HUES6 (cell line): Measurements from ENCODE around the gene KIF26A.

Source experiments
- H3K27ac ChIP-seq: 2 replicates; pipeline ENCODE4 v1.7.0; 2013; ENCODE audit warnings: low read depth, mild to moderate bottlenecking, low read length, inconsistent platforms
- H3K27me3 ChIP-seq: 2 replicates; pipeline ENCODE4 v1.6.1; 2013; ENCODE audit warnings: low read length; ENCODE audit not compliant: control insufficient read depth, insufficient read depth
- H3K36me3 ChIP-seq: 2 replicates; pipeline ENCODE4 v1.6.1; 2013; ENCODE audit warnings: low read length; ENCODE audit not compliant: control insufficient read depth, insufficient read depth
- H3K4me1 ChIP-seq: 2 replicates; pipeline ENCODE4 v1.6.1; 2013; ENCODE audit warnings: low read length; ENCODE audit not compliant: control insufficient read depth, insufficient read depth
- H3K4me3 ChIP-seq: 2 replicates; pipeline ENCODE4 v1.5.1; 2013; ENCODE audit warnings: low read depth, low read length
- H3K9ac ChIP-seq: one replicate; pipeline ENCODE4 v1.6.1; 2013; ENCODE audit warnings: mild to moderate bottlenecking, low read length
- H3K9me3 ChIP-seq: 2 replicates; pipeline ENCODE4 v1.6.1; 2013; ENCODE audit warnings: low read depth, low read length; ENCODE audit not compliant: control insufficient read depth, insufficient read depth

KIF26A gene

DNA sequence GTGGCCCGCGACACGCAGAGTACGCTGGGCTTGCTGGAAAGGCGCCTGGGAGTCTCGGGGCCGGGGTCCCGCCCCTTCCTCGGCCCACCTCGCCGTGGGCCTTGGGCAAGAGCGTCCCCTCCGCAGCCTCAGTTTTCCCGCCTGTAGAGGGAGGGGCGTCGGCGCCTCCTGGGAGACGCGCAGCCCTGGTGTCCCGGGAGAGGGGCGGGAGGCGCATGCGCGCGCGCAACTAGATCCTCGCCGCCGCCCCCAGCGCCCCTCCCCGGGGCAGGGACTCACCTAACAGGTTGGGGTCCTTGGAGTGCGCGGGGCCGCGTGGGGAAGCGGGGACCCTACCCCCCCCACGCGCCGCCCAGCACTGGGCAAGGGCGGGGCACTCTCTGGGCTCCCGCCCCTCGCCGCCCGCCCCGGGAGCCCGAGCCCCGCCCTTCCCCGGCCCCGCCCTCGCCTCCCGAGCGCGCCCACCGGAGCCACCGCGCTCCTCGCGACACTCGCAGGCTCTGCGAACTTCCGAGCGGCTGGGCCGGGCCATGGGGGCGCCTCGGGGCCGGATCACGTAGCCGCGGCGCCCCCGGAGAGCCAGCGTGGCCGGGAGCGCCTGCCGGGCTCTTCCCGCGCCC lies at the start of gene KIF26A:
Gene KIF26A (plus strand): TSS at position 490 of the 620 bp plus-strand sequence. CDS start 136 bp downstream, outside the sequence.
- Histone ChIP-seq H3K36me3 (peaks cover 4% of the 10 kb centered on the region; the same call in 1 of the 2 replicates), H3K4me1 (peaks cover 42% of the 10 kb centered on the region), H3K27ac (no peak within 1 kb of the TSS), H3K9ac (peak within 1 kb of the TSS; percentile 62), H3K4me3 (peak within 1 kb of the TSS; percentile 85), H3K27me3 (peaks cover 48% of the 10 kb centered on the region), H3K9me3 (no peaks in the 10 kb centered on the region)

DNA sequence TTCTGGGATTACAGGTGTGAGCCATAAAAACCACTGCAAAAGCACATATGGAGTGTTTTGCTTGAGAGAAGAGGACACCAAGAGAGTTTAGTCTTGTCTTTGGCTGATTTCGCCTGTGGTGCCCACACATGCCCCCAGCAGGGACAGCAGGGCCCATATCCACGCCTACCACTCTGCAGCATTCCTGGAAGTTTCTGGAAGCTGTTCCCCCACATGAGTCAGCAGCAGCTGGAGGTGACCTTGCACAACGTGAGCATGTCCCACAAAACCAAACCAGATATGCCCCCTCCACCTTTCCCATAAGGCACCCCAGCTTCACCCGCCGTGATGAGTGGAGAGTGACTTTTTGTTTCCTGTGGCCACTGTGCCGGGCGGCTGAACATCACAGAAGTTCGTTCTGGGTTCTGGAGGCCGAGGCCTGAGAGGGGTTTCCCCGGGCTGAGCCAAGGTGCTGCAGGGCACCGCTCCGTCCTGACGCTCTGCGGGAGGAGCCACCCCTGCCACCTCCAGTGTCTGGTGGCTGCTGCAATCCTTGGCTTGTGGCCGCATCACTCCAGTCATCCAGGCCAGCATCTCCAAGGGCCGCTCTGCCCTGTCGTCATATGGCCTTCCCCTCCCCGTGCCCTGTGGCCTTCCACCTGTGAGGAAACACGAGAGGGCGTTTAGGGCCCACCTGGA lies 48.2 kb upstream of the KIF26A start:
- H3K36me3 ChIP-seq: no peaks in the 10 kb centered on the region
- no peak overlapping the region for H3K9ac ChIP-seq
- no peaks in the 10 kb centered on the region for H3K9me3 ChIP-seq

GRCh38 chr14:104091061-104091926 lies 47.1 kb upstream of the KIF26A start:
- no peak overlapping the region for H3K9ac ChIP-seq
- no peaks in the 10 kb centered on the region for H3K36me3 ChIP-seq
- H3K27ac ChIP-seq: no peak overlapping the region
- H3K4me3 ChIP-seq: no peak overlapping the region
- H3K27me3 ChIP-seq: peaks cover 5% of the 10 kb centered on the region
- no peaks in the 10 kb centered on the region for H3K9me3 ChIP-seq
- peaks cover 18% of the 10 kb centered on the region for H3K4me1 ChIP-seq

More for the DNA sequence above, 48.2 kb upstream of the KIF26A start:
- Histone ChIP-seq H3K4me1 (peaks cover 18% of the 10 kb centered on the region), H3K27me3 (peaks cover 11% of the 10 kb centered on the region), H3K4me3 (no peak overlapping the region), H3K27ac (no peak overlapping the region)

DNA sequence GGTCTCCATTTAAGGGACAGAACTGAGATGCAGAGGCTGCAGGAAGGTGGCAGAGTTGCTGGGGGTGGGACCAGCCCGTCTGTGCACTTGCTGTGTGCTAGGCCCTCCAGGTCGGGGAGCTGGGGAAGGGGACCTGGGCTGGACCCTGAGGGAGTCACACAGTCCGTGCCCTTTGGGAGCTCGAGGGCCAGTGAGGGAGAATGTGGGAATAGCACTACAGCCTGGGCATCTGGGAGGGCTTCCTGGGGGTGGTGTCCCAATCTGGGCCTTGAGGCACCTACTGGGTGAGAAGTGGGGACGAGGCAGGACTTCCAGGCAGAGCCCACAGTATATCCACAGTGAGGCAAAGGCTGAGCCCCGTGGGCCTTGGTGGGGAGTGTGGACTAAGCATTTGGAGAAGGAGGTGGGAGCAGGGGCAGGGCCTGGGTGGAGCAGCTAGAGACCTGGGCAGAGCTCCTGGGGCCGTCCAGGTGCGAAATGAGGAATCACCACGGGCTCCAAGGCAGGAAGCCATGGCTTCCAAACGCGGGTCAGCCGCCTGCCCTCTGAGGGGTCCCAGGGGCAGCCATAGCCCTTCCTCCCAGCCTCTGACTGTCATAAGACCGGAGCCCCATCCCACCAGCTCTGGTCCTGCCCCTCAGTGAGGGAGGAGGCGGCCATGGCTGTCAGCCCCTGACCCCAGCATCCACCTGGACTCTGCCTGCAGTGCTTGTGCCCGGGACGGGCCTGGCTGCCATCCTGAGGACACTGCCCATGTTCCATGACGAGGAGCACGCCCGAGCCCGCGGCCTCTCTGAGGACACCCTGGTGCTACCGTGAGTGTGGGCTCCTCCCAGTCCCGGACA lies 46.2 kb upstream of the KIF26A start:
- Histone ChIP-seq H3K9me3 (no peaks in the 10 kb centered on the region), H3K27me3 (peaks cover 3% of the 10 kb centered on the region; the same call in 1 of the 2 replicates), H3K36me3 (no peaks in the 10 kb centered on the region), H3K27ac (no peak overlapping the region), H3K4me1 (peaks cover 18% of the 10 kb centered on the region), H3K4me3 (no peak overlapping the region), H3K9ac (no peak overlapping the region)

DNA sequence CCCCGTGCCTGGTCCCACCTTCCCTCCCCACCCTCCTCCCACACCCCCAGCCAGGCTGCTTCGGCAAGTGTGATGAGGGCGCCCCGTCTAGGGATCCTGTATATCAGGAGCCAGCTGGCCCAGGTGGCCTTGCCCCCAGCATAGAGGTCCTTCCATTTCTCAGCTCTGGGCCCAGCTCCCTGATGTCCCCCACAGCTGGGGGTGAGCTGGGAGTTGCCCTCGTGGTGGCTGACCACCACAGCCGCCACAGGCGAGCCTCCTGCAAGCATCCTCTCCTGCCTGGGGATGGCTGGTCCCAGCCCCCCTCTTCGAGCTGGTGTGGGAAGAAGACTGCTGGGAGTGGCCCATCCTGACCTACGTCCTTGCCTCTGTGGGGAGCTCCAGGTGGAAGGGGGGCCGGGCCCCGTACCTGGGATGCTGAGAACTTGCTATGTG lies 45.4 kb upstream of the KIF26A start:
- H3K27ac ChIP-seq: no peak overlapping the region
- H3K4me1 ChIP-seq: peaks cover 18% of the 10 kb centered on the region
- H3K36me3 ChIP-seq: no peaks in the 10 kb centered on the region

GRCh38 chr14:104093366-104094055 lies 44.9 kb upstream of the KIF26A start:
- Histone ChIP-seq H3K36me3 (no peaks in the 10 kb centered on the region), H3K27me3 (0 out of 2 replicates have a peak, but pooled peaks cover 3% of the 10 kb centered on the region), H3K4me3 (no peak overlapping the region), H3K4me1 (peaks cover 18% of the 10 kb centered on the region), H3K9ac (no peak overlapping the region), H3K9me3 (no peaks in the 10 kb centered on the region), H3K27ac (no peak overlapping the region)

More for the DNA sequence above, 45.4 kb upstream of the KIF26A start:
- Histone ChIP-seq H3K9ac (no peak overlapping the region), H3K9me3 (no peaks in the 10 kb centered on the region), H3K4me3 (no peak overlapping the region), H3K27me3 (0 out of 2 replicates have a peak, but pooled peaks cover 3% of the 10 kb centered on the region)

GRCh38 chr14:104094056-104094708 lies 44.2 kb upstream of the KIF26A start:
- Histone ChIP-seq H3K27ac (no peak overlapping the region), H3K36me3 (no peaks in the 10 kb centered on the region), H3K9ac (no peak overlapping the region), H3K4me1 (peaks cover 18% of the 10 kb centered on the region), H3K9me3 (no peaks in the 10 kb centered on the region), H3K4me3 (no peak overlapping the region), H3K27me3 (0 out of 2 replicates have a peak, but pooled peaks cover 3% of the 10 kb centered on the region)

GRCh38 chr14:104094709-104095425 lies 43.5 kb upstream of the KIF26A start:
- no peak overlapping the region for H3K27ac ChIP-seq
- peaks cover 18% of the 10 kb centered on the region for H3K4me1 ChIP-seq
- no peak overlapping the region for H3K9ac ChIP-seq
- H3K4me3 ChIP-seq: no peak overlapping the region
- 0 out of 2 replicates have a peak, but pooled peaks cover 3% of the 10 kb centered on the region for H3K27me3 ChIP-seq
- no peaks in the 10 kb centered on the region for H3K9me3 ChIP-seq
- H3K36me3 ChIP-seq: no peaks in the 10 kb centered on the region
